Mesendoderm (in vitro differentiated cells): ENCODE measurements around the gene ATP8A2.

ENCODE experiments used
- DNase-seq: peaks from one replicate; pipeline ENCODE4 v3.0.0; 2013
- H2AK5ac ChIP-seq: 2 replicates; pipeline ENCODE4 v1.6.1; 2013; ENCODE audit warnings: low read length, inconsistent platforms
- H2BK120ac ChIP-seq: 2 replicates; pipeline ENCODE4 v1.6.1; 2013; ENCODE audit warnings: low read depth, mild to moderate bottlenecking, low read length, moderate library complexity, mixed read lengths
- H2BK15ac ChIP-seq: replicated peaks from 2 replicates; pipeline ENCODE4 v1.6.1; 2013; ENCODE audit warnings: low read depth, mild to moderate bottlenecking, moderate library complexity
- H2BK5ac ChIP-seq: 2 replicates; pipeline ENCODE4 v1.6.1; 2013; ENCODE audit warnings: low read length, inconsistent platforms
- H3K18ac ChIP-seq: 2 replicates; pipeline ENCODE4 v1.6.1; 2013; ENCODE audit warnings: mild to moderate bottlenecking, low read length, mixed read lengths
- H3K23ac ChIP-seq: one replicate; pipeline ENCODE4 v1.6.1; 2013; ENCODE audit warnings: low read length
- H3K27ac ChIP-seq: 2 replicates; pipeline ENCODE4 v1.5.1; 2013; ENCODE audit warnings: low read depth, mild to moderate bottlenecking, inconsistent platforms, low read length, moderate library complexity
- H3K27me3 ChIP-seq: 2 replicates; pipeline ENCODE4 v1.6.1; 2013; ENCODE audit warnings: low read length, control low read depth, mild to moderate bottlenecking, inconsistent platforms; ENCODE audit not compliant: insufficient read depth, poor library complexity
- H3K36me3 ChIP-seq: 2 replicates; pipeline ENCODE4 v1.6.1; 2013; ENCODE audit warnings: low read length, inconsistent platforms; ENCODE audit not compliant: control insufficient read depth, insufficient read depth
- H3K4ac ChIP-seq: one replicate; pipeline ENCODE4 v1.6.1; 2013; ENCODE audit warnings: low read depth, mild to moderate bottlenecking, low read length, moderate library complexity
- H3K4me1 ChIP-seq: 2 replicates; pipeline ENCODE4 v1.6.1; 2013; ENCODE audit warnings: low read depth, low read length, inconsistent platforms; ENCODE audit not compliant: control insufficient read depth
- H3K4me2 ChIP-seq: 2 replicates; pipeline ENCODE4 v1.6.1; 2013; ENCODE audit warnings: low read length
- H3K4me3 ChIP-seq: 2 replicates; pipeline ENCODE4 v1.5.1; 2013; ENCODE audit warnings: mild to moderate bottlenecking, low read length
- H3K56ac ChIP-seq: one replicate; pipeline ENCODE4 v1.6.1; 2013; ENCODE audit warnings: low read length
- H3K79me1 ChIP-seq: 2 replicates; pipeline ENCODE4 v1.6.1; 2013; ENCODE audit warnings: low read length, inconsistent platforms
- H3K79me2 ChIP-seq: 2 replicates; pipeline ENCODE4 v1.6.1; 2013; ENCODE audit warnings: mild to moderate bottlenecking, low read length; ENCODE audit not compliant: control insufficient read depth, insufficient read depth
- H3K9ac ChIP-seq: 2 replicates; pipeline ENCODE4 v1.6.1; 2013; ENCODE audit warnings: low read length, inconsistent platforms
- H4K5ac ChIP-seq: one replicate; pipeline ENCODE4 v1.6.1; 2013; ENCODE audit warnings: low read length
- H4K8ac ChIP-seq: one replicate; pipeline ENCODE4 v1.6.1; 2013; ENCODE audit warnings: low read depth, mild to moderate bottlenecking, control low read depth, low read length, moderate library complexity
- WGBS: extraction: QIAGEN DNeasy Blood & Tissue Kit; methylation state at CpG from one replicate; pipeline ENCODE4 v1.1.7; 2013; ENCODE audit warnings: low lambda C conversion rate, missing lambda C conversion rate; ENCODE audit not compliant: insufficient coverage; ENCODE audit errors: extremely low coverage; 5-methylcytosine and 5-hydroxymethylcytosine counted together

The ATP8A2 gene

DNA sequence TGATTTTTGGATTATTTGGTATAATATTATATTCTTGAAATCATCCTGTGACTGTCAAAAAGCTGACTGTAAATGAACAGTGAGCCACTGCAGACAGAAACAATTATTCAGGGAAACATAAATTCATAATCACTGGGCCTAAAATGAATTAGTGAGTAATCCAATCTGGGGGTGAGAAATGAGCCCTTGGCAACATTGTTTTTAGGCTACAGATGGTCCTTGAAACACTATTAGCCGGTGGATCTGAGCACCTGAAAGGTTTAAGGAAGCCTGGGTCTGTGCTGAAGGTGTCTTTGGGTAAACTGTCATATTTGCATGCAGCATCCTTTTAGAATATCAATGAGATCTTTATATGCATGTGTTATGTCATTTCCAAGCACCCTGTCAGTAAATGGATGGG lies 290.7 kb downstream of the ATP8A2 start:
- H2AK5ac ChIP-seq = no peak overlapping the region
- H3K23ac ChIP-seq = no peak overlapping the region
- no peak overlapping the region for H3K4ac ChIP-seq
- H3K27ac ChIP-seq = no peak overlapping the region
- H3K56ac ChIP-seq = no peak overlapping the region
- no peak overlapping the region for H3K4me2 ChIP-seq
- H2BK120ac ChIP-seq = no peak overlapping the region
- WGBS = no CpG with 5 or more reads among the region's 1 CpG
- DNase-seq = no peak
- no peaks in the 10 kb centered on the region for H3K36me3 ChIP-seq
- H3K79me1 ChIP-seq = no peaks in the 10 kb centered on the region
- no peak overlapping the region for H4K5ac ChIP-seq
- no peak overlapping the region for H3K9ac ChIP-seq
- H2BK15ac ChIP-seq = no peak overlapping the region
- H3K18ac ChIP-seq = no peak overlapping the region
- H2BK5ac ChIP-seq = no peak overlapping the region
- H3K4me1 ChIP-seq = no peaks in the 10 kb centered on the region
- no peaks in the 10 kb centered on the region for H3K27me3 ChIP-seq
- H4K8ac ChIP-seq = no peak overlapping the region
- no peaks in the 10 kb centered on the region for H3K79me2 ChIP-seq
- H3K4me3 ChIP-seq = no peak overlapping the region

DNA sequence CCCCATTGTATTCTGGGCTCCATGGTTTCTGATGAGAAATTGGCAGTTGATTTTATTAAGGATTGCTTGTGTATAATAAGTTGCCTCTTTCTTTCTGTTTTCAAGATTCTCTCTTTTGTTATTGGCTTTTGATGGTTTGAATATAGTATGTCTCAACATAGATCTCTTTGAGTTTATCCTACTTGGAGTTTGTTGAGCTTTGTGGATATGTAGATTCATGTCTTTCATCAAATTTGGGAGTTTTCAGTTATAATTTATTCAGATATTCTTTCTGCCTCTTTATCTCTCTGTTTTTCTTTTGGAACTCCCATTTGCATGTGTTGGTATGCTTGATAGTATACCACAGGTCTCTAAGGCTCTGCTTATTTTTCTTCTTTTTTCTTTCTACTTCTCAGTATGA lies 296.6 kb downstream of the ATP8A2 start:
- Histone ChIP-seq H4K5ac (no peak overlapping the region), H2AK5ac (no peak overlapping the region), H3K23ac (no peak overlapping the region), H4K8ac (no peak overlapping the region), H3K27ac (no peak overlapping the region), H3K4me2 (no peak overlapping the region), H3K36me3 (no peaks in the 10 kb centered on the region), H3K79me1 (no peaks in the 10 kb centered on the region), H3K56ac (no peak overlapping the region), H3K4me3 (no peak overlapping the region), H3K27me3 (no peaks in the 10 kb centered on the region), H2BK5ac (no peak overlapping the region), H3K4me1 (no peaks in the 10 kb centered on the region), H2BK120ac (no peak overlapping the region), H3K4ac (no peak overlapping the region), H3K9ac (no peak overlapping the region), H3K79me2 (no peaks in the 10 kb centered on the region), H3K18ac (no peak overlapping the region), H2BK15ac (no peak overlapping the region)
- no peak for DNase-seq

DNA sequence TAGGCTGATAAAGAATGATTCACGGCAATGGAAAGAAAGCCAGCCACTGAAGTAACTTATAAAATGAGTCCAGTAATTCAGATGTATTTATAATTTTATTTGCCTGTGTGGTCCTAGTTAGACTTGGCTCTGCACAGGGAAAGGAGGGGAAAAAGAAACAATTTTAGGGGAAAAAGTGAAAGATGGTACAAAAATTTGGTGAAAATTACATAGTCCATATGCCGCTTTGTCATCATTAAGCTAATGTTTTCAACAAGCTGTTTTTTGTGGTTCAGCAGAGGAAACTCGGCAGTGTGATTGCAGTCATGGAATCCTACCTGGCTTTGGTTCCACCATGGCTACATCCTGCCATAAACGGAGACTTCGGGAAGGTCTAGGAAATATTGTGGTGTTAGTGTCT lies 301.9 kb downstream of the ATP8A2 start:
- H3K4me3 ChIP-seq = no peak overlapping the region
- H3K27me3 ChIP-seq = no peaks in the 10 kb centered on the region
- no peak overlapping the region for H4K5ac ChIP-seq
- H3K79me1 ChIP-seq = no peaks in the 10 kb centered on the region
- no peak overlapping the region for H3K4ac ChIP-seq
- H3K23ac ChIP-seq = no peak overlapping the region
- H3K9ac ChIP-seq = no peak overlapping the region
- no peak overlapping the region for H3K27ac ChIP-seq
- H2AK5ac ChIP-seq = no peak overlapping the region
- H3K36me3 ChIP-seq = no peaks in the 10 kb centered on the region
- H2BK5ac ChIP-seq = no peak overlapping the region
- no CpG with 5 or more reads among the region's 5 CpGs for WGBS
- no peak overlapping the region for H2BK120ac ChIP-seq
- H4K8ac ChIP-seq = no peak overlapping the region
- no peak overlapping the region for H3K4me2 ChIP-seq
- H3K79me2 ChIP-seq = no peaks in the 10 kb centered on the region
- no peak overlapping the region for H3K18ac ChIP-seq
- H2BK15ac ChIP-seq = no peak overlapping the region
- H3K4me1 ChIP-seq = no peaks in the 10 kb centered on the region
- no peak for DNase-seq
- H3K56ac ChIP-seq = no peak overlapping the region

DNA sequence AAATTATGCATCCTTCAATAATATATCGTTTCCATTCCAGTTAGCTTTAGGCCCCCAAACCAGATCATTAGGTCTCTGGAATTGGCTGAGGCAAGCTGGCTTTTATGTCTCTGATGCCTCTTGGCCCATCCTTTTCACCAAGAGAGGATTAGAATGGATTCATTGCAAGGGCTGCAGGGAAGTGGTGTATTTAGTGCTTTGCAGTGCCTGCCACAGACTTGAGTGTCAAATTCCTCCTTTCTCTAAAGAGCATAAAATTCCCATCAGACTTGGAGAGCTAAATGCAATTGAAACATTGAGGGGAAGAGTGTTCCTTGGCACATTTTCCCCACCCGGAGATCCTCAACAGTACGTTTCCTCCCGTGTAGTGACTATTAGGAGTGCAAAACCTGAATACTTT lies 302.6 kb downstream of the ATP8A2 start:
- Histone ChIP-seq H3K18ac (no peak overlapping the region), H3K9ac (no peak overlapping the region), H3K27me3 (no peaks in the 10 kb centered on the region), H4K5ac (no peak overlapping the region), H3K4me1 (no peaks in the 10 kb centered on the region), H3K27ac (no peak overlapping the region), H3K23ac (no peak overlapping the region), H2BK5ac (no peak overlapping the region), H4K8ac (no peak overlapping the region), H2AK5ac (no peak overlapping the region), H3K36me3 (no peaks in the 10 kb centered on the region), H3K79me1 (no peaks in the 10 kb centered on the region), H3K4me2 (no peak overlapping the region), H3K4me3 (no peak overlapping the region), H2BK120ac (no peak overlapping the region), H2BK15ac (no peak overlapping the region), H3K56ac (no peak overlapping the region), H3K79me2 (no peaks in the 10 kb centered on the region), H3K4ac (no peak overlapping the region)
- no CpG with 5 or more reads among the region's 4 CpGs for WGBS
- no peak for DNase-seq

DNA sequence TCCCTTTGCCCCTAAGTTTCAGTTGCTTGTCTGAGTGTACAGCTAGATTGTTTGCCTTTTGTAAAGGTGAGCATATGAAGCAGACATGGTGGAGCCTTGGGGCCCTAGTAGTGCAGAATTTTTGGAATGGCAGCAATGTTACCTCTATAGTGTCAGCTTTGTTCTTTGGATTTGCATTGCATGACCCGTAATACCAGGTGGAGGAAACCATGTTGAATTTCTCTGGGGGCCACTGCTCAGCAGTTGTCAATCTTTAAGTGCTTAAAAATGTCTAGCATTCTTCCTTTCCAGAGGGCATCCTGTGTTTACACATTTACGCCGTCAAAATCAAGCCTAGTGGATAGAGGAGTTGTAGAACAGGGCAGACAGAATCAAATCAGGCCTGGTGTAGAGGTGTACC lies 303.3 kb downstream of the ATP8A2 start:
- Histone ChIP-seq H3K4me3 (no peak overlapping the region), H4K8ac (no peak overlapping the region), H2BK5ac (no peak overlapping the region), H3K4me2 (no peak overlapping the region), H3K56ac (no peak overlapping the region), H3K23ac (no peak overlapping the region), H3K79me1 (no peaks in the 10 kb centered on the region), H3K18ac (no peak overlapping the region), H2BK120ac (no peak overlapping the region), H4K5ac (no peak overlapping the region), H3K4ac (no peak overlapping the region), H2BK15ac (no peak overlapping the region), H3K27ac (no peak overlapping the region), H3K4me1 (no peaks in the 10 kb centered on the region), H2AK5ac (no peak overlapping the region), H3K9ac (no peak overlapping the region), H3K36me3 (no peaks in the 10 kb centered on the region), H3K27me3 (no peaks in the 10 kb centered on the region), H3K79me2 (no peaks in the 10 kb centered on the region)
- peak; percentile 3 for DNase-seq
- no CpG with 5 or more reads among the region's 3 CpGs for whole genome bisulfite sequencing

DNA sequence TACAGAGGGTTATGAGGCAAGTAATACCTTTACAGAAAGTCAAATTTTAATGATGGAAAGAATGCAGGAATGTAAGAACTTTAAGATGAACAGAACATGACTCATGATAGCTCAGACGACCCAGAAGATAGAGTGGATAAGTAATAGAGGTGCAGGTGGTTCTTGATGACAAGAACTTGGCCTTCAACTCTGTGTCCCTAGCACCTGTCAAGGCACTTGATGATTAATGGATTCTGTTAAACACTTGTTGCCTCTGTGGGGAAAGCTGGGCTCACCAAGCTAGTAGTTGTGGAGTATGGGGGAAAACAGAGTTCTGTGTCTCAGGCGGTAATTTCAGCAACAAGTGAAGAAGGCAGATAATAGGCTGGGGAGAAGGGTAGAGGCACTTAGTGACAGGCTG lies 306.2 kb downstream of the ATP8A2 start:
- Histone ChIP-seq H3K4me2 (no peak overlapping the region), H4K8ac (no peak overlapping the region), H2BK5ac (no peak overlapping the region), H3K4me3 (no peak overlapping the region), H2BK120ac (no peak overlapping the region), H3K18ac (no peak overlapping the region), H2BK15ac (no peak overlapping the region), H3K23ac (no peak overlapping the region), H3K9ac (no peak overlapping the region), H3K27me3 (no peaks in the 10 kb centered on the region), H4K5ac (no peak overlapping the region), H3K4ac (no peak overlapping the region), H3K4me1 (no peaks in the 10 kb centered on the region), H3K56ac (no peak overlapping the region), H3K36me3 (no peaks in the 10 kb centered on the region), H2AK5ac (no peak overlapping the region), H3K79me1 (no peaks in the 10 kb centered on the region), H3K79me2 (no peaks in the 10 kb centered on the region), H3K27ac (no peak overlapping the region)
- DNase-seq = no peak
- WGBS = no CpG with 5 or more reads among the region's 2 CpGs
